Jurkat, Clone E6-1 (cell line): Measurements from ENCODE around the gene GRID2.

Source experiments
- DNase-seq: peaks from one replicate; pipeline ENCODE4 v3.0.0-alpha.2; 2011; ENCODE audit warnings: low read depth, low spot score
- H3K4me3 ChIP-seq: 2 replicates; pipeline ENCODE4 v1.5.1; 2011; ENCODE audit warnings: mild to moderate bottlenecking, low read length, control low read depth, moderate library complexity

The GRID2 gene

GRCh38 chr4:92634882-92635281, 331.1 kb downstream of the GRID2 start:
- H3K4me3 ChIP-seq: no peak overlapping the region
- DNase-seq: no peak

GRCh38 chr4:92636038-92636806, 332.5 kb downstream of the GRID2 start:
- no peak overlapping the region for H3K4me3 ChIP-seq
- DNase-seq: no peak

GRCh38 chr4:92641409-92641808, 337.6 kb downstream of the GRID2 start:
- no peak overlapping the region for H3K4me3 ChIP-seq
- DNase-seq: no peak

GRCh38 chr4:92646826-92647225, 343.1 kb downstream of the GRID2 start:
- no peak for DNase-seq
- no peak overlapping the region for H3K4me3 ChIP-seq

- no peak for DNase-seq
- H3K4me3 ChIP-seq: no peak overlapping the region
Measured at GRCh38 chr4:92651536-92651935, 347.8 kb downstream of the GRID2 start.

GRCh38 chr4:92654084-92654483, 350.3 kb downstream of the GRID2 start:
- no peak overlapping the region for H3K4me3 ChIP-seq
- DNase-seq: no peak

GRCh38 chr4:92657695-92658094, 353.9 kb downstream of the GRID2 start:
- H3K4me3 ChIP-seq: no peak overlapping the region
- no peak for DNase-seq

GRCh38 chr4:92658318-92658717, 354.6 kb downstream of the GRID2 start:
- DNase-seq: no peak
- H3K4me3 ChIP-seq: no peak overlapping the region

- no peak overlapping the region for H3K4me3 ChIP-seq
- DNase-seq: no peak
Measured at GRCh38 chr4:92677805-92678204, 374.0 kb downstream of the GRID2 start.

GRCh38 chr4:92678292-92678691, 374.5 kb downstream of the GRID2 start:
- no peak overlapping the region for H3K4me3 ChIP-seq
- DNase-seq: no peak

- no peak overlapping the region for H3K4me3 ChIP-seq
- DNase-seq: no peak
Measured at GRCh38 chr4:92679149-92679548, 375.4 kb downstream of the GRID2 start.

- no peak for DNase-seq
- no peak overlapping the region for H3K4me3 ChIP-seq
Measured at GRCh38 chr4:92714640-92715039, 410.9 kb downstream of the GRID2 start.

GRCh38 chr4:92733231-92733630, 429.5 kb downstream of the GRID2 start:
- no peak for DNase-seq
- H3K4me3 ChIP-seq: no peak overlapping the region

GRCh38 chr4:92735025-92735665, 431.4 kb downstream of the GRID2 start:
- DNase-seq: no peak
- no peak overlapping the region for H3K4me3 ChIP-seq

- DNase-seq: no peak
- no peak overlapping the region for H3K4me3 ChIP-seq
Measured at GRCh38 chr4:92760433-92760832, 456.7 kb downstream of the GRID2 start.

- DNase-seq: no peak
- no peak overlapping the region for H3K4me3 ChIP-seq
Measured at GRCh38 chr4:92776080-92776479, 472.3 kb downstream of the GRID2 start.

- no peak for DNase-seq
- H3K4me3 ChIP-seq: no peak overlapping the region
Measured at GRCh38 chr4:92789741-92790140, 486.0 kb downstream of the GRID2 start.

- DNase-seq: no peak
Measured at GRCh38 chr4:92791871-92792440, 488.2 kb downstream of the GRID2 start.

GRCh38 chr4:92809381-92809780, 505.6 kb downstream of the GRID2 start:
- DNase-seq: no peak
- H3K4me3 ChIP-seq: no peak overlapping the region

More at GRCh38 chr4:92791871-92792440, 488.2 kb downstream of the GRID2 start:
- no peak overlapping the region for H3K4me3 ChIP-seq

GRCh38 chr4:92812652-92813051, 508.9 kb downstream of the GRID2 start:
- no peak overlapping the region for H3K4me3 ChIP-seq
- DNase-seq: no peak
